KBM-7 (cell line): ENCODE data around the gene GCNT2.
"Not testable (repeated sequence)": the region's sequence is repeated elsewhere in the genome, so short reads cannot be mapped to it uniquely, and the experiment has no call there.

Source experiments
- DNase-seq: peaks from one replicate; pipeline ENCODE4 v3.0.0-alpha.2; 2015
- in situ Hi-C: fragments of 300-500 bp; cut with MboI; formaldehyde crosslinking; loops from 2 replicates; pipeline ENCODE4 v1.14.3; 2020; ENCODE audit warnings: low sequenced_read_pairs, low pct_unique_long_range_greater_than_20kb, mixed read lengths

GCNT2 gene

DNA sequence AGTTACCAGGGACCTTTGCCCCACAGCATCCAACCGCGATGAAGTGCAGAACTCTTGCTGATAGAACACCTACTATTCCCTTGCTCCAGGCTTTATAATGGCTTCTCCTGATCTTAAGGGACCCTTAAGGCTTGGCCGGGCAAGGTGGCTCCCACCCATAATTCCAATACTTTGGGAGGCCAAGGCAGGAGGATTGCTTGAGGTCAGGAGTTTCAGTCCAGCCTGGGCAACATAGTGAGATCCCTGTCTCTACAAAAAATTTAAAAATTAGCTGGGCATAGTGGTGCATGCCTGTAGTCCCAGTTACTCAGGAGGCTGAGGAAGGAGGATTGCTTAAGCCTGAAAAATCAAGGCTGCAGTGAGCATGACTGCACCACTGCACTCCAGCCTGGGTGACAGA lies 68.8 kb downstream of the GCNT2 start:
- DNase-seq, result no peak
- in situ Hi-C loops, result no loop called here

DNA sequence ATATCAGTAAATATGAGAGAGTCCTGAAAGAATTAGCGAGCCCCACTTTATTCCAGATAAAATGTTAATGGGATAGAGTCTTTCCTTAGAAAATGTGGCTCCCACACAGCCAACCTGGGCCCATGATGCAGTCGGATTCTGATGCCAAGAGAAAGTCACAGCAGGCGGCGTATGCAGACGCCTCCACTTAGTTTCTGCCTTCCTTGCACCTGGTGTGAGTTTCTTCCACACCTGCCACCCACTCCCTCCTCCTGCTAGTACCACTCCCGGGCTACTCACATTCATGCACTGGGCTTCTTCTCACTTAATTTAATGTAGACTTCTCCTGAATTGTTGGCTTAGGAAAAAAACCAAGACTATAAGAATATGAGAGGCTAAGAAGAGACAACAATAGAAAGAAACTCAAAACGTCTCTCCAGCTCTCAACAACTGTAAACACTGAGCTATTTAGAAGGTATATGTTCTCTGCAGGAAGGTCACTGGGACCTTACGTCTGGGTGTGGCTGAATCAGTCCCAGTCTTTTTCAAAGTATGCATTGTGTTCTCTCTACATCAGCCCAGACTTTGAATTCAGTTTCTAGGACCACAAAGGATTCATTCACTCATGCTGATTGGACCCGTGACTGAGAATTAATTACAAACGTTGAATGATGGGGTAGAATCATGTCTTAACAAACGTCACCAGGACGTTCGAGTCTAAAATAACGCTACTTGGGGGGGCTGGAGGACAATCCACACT lies 70.4 kb downstream of the GCNT2 start:
- in situ Hi-C loops, result no loop called here
- DNase-seq, result no peak

DNA sequence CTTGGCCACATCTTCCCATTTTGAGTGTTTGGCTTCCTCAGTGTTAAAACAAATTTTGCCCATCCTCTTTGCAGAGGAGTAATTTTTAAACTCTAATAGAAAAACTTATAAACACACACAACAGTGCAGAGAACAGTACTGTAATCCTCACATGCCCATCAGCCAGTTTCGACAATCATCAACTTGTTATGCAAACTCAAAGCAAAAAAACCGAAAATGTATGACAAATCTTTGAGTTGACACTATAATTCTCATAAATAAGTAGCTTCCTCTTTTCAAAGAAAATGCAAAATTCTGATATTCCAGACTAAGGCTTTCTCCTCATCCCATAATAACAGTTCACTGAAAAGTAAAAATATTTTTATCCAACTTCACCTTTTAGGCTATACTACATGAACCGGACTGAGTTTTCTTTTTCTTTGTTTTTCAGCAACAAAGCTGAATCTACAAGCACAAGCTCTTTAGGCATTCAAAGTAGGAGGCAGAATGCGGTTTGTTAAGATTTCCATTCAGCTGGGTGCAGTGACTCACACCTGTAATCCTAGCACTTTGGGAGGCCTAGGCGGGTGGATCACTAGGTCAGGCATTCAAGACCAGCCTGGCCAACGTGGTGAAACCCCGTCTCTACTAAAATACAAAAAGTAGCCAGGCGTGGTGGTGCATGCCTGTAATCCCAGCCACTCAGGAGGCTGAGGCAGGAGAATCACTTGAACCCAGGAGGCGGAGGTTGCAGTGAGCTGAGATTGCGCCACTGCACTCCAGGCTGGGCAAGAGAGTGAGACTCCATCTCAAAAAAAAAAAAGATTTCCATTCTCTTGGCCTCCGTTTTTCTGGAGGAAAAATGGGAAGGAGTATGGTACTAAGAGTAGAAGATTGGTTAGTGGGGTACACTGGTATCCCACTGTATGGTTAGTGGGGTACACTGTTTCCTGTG lies 74.8 kb downstream of the GCNT2 start:
- DNase-seq, result peak; percentile 71
- in situ Hi-C loops, result no loop called here

DNA sequence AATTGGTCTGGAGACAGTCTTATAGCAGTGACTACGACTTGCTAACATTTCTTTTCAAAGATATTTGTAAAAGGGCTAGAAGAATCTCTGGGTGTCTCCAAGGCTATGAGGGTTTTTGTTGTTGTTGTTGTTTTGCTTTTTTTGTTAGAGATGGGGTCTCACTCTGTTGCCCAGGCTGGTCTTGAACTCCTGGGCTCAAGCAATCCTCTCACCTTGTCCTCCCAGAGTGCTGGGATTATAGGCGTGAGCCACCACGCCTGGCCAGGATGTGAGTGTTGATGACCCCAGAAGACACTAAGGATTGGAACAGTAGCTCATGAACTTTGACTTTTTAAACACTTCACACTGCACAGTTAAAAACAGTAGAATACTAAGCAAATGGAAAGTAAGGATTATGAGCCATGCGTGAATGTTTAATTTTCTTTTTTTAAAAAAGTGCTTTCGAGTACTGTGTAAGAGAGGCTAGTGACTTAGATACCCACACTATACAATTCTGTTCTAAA lies 76.4 kb downstream of the GCNT2 start:
- DNase-seq, result no peak
- in situ Hi-C loops, result no loop called here

DNA sequence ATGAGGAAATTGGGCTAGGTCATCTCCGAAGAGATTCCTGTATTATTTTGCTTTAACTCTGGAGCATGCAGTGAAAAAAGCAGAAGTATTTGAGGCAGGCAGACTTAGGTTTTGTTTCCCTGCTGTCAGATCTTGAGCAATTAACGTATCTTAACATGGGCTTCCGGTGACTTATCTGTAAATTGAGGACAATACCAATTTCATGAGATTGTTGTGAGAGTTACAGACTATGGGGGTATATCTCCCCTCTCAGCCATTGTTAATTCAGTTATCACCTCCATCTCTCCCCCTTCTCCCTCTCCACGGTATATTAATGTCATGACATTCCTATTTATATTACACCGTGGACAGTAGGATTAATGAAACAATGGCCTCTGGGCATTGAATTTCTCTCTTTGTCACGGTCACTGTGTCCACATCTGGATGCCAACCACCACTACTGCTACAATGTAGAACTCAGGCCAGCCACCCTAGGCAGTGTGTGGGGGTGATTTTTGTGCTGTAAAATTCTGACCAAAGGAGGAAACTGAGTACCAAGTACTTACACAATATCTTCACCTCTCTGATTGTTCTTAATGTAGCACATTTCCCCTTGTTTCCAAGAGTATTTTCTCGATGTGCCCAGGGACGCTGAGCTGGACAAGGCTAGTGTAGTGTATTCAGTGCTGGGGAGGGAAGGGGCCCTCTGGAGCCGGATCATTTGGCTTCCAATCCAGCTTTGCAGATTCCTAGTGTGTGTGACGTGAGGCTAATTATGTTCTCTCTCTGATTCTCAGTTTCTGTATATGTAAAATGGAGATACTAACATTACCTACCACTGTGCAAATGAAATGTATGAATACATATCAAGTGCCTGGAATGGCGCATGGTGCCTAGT lies 77.2 kb downstream of the GCNT2 start:
- DNase-seq, result peak; percentile 87
- in situ Hi-C loops, result no loop called here

DNA sequence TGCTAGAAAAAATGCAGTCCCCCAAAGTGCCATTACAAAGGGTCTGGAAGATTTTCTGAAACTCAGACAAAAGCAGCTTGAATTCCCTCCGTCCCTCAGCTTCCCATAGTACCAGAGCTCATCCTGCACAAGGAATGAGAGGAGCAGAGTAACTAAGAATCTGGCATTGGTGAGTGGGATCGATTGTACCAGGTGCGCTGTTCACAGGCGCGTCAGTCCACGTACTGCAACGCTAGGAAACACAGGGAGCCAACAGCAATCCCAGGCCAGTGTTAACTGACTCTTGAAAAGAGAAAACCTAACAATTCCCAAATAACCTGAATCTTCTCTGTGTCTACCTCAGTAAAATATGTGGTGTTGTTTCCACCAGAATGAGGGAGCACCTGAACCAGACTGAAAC lies 77.9 kb downstream of the GCNT2 start:
- in situ Hi-C loops, result no loop called here
- DNase-seq, result no peak

DNA sequence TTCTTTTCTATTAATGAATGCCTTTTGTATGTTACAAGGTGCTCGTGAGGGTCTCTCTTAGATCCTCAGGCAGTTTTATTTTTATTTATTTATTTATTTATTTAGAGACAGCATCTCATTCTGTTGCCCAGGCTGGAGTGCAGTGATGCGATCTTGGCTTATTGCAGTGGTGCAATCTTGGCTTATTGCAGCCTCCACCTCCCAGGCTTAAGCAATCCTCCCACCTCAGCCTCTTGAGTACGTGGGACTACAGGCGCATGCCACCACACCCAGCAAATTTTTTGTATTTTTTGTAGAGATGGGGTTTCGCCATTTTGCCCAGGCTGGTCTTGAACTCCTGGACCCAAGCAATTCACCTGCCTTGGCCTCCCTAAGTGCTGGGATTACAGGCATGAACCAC lies 79.5 kb downstream of the GCNT2 start:
- DNase-seq, in situ Hi-C loops: not testable (repeated sequence)

DNA sequence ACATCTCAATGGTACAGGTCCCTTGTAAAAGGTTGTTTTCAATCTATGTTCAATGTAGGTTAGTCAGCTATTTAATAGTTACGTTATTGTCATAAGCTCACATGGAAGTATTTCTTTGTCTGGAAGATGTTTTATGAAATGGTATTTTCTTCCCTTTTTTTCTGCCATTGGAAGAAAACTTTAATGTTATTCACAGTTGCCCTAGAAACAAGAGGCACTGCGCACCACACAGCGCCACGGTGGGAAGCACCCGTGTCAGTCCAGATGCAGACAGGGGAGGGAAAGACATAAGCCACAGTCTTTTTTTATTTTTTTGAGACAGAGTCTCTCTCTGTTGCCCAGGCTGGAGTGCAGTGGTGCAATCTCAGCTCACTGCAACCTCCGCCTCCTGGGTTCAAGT lies 82.1 kb downstream of the GCNT2 start:
- no peak for DNase-seq
- in situ Hi-C loops, result no loop called here

DNA sequence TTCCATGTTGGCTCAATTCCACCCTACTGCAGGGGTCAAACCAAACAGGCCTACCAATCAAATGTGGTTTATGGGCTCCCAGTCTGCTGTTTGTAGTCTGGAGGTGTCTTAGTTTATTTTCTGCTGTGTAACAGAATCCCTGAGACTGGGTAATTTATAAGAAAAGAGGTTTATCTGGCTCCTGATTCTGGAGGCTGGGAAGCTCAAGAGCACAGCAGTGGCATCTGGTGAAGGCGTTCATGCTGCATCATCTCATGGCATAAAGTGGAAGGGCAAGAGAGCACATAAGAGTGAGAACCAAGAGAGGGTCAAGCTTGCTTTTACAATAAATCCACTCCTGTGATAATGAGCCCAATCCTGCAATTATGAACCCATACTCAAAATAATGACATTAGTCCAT lies 87.9 kb downstream of the GCNT2 start:
- DNase-seq, result no peak
- in situ Hi-C loops, result no loop called here

DNA sequence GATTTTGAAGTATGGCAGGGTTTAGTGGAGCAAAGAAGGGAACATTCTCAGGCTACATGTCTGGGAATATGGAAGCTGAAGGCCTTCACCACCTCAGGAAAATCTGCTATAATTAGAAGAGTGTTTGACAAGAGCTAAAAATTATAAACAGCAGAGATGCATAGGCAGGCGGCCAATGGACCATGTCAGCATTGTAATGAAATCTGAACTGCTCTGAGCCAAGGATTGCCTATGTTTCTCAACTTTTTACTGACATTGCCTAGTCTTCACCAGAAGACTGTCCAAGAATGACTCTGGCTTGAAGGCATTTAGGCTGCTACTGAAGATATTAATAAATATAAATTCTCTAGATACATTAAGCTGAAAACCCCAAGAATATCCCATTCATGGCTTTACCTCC lies 89.1 kb downstream of the GCNT2 start:
- in situ Hi-C loops, result no loop called here

DNA sequence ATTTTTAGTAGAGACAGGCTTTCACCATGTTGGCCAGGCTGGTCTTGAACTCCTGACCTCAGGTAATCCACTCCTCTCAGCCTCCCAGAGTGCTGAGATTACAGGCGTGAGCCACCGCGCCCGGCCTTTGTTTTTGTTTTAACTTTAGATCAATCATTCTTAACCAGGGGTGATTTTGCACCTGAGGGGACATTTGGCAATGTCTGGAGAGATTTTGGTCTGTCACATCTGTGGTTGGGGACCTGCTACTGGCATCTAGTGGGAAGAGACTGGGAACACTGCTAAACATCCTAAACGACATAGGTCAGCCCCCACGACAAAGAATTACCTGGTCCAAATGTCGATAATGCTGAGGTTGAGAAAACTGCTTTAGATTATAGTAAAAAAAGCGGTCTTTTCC lies 91.0 kb downstream of the GCNT2 start:
- in situ Hi-C loops, result no loop called here
- no peak for DNase-seq

More for the DNA sequence above, 89.1 kb downstream of the GCNT2 start:
- no peak for DNase-seq

DNA sequence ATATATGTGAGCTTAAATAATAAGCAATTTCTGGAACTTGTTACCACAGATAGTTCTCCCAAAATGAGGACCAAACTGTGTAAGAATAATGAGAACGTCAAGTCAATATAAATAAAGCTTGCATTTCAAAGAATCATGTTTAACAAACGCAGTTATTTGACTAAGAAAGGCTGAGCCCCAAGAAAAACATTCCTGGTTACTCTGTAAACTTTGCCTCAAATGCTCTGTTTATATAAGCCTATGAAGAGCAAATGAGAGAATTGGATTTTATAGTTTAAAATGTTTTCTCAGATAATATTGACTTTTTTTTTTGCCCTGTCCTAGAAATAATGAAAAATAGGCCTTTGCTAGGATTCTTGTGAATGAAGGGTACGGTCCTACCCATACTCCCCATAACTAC lies 91.9 kb downstream of the GCNT2 start:
- no peak for DNase-seq
- in situ Hi-C loops, result no loop called here

DNA sequence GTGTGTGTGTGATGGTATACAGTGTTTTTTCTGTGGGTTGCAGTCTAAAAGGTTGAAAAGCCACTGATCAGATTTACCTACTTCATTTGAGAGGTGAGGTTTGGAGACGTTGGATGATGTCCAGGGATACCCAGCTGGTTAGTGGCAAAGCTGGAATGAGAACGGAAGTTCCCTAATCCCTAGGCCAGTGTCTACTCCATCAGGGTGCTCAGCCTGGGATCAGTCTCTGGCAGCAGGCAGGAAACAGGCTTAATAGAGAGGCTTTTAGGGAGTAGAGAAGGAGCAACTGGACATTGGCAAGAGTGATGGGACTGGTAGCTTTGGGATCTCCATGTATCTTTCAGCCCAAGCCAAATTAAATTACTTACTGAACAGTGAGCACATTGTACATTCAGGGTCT lies 92.6 kb downstream of the GCNT2 start:
- DNase-seq, result no peak
- in situ Hi-C loops, result no loop called here

DNA sequence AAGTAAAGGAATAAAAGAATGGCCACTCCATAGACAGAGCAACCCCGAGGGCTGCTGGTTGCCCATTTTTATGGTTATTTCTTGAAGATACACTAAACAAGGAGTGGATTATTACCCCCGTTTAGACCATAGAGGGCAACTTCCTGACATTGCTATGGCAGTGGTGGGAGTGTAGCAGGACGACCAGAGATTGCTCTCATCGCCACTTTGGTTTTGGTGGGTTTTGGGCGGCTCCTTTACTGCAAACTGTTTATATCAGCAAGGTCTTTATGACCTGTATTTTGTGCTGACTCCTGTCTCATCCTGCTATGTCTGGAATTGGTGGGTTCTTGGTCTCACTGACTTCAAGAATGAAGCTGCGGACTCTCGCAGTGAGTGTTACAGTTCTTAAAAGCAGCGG lies 94.5 kb downstream of the GCNT2 start:
- DNase-seq, result no peak
- in situ Hi-C loops, result no loop called here

DNA sequence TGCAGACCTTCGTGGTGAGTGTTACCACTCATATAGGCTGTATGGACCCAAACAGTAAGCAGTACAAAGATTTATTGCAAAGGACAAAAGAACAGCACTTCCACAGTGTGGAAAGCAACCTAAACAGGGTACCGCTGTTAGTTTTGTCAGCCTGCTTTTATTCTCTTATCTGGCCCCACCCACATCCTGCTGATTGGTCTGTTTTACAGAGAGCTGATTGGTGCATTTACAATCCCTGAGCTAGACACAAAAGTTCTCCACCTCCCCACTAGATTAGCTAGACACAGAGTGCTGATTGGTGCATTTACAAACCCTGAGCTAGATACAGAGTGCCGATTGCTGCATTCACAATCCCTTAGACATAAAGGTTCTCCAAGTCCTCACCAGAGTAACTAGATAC lies 95.1 kb downstream of the GCNT2 start:
- in situ Hi-C loops, DNase-seq: not testable (repeated sequence)

DNA sequence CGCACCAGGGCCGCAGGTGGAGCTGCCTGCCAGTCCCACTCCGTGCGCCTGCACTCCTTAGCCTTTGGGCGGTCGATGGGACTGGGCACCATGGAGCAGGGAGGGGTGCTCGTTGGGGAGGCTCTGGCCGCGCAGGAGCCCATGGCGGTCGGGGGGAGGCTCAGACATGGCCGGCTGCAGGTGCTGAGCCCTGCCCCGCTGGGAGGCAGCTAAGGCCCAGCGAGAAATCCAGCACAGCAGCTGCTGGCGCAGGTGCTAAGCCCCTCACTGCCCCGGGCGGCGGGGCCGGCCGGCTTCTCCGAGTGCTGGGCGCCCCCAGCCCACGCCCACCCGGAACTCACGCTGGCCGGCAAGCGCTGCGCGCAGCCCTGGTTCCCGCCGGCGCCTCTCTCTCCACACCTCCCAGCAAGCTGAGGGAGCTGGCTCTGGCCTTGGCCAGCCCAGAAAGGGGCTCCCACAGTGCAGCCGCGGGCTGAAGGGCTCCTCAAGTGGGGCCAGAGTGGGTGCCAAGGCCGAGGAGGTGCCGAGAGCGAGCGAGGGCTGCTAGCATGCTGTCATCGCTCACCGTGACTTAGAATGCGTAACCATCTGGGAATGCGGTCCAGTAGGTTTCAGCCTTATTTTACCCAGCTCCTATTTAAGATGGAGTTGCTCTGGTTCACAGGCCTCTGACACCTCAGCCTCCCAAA lies 96.0 kb downstream of the GCNT2 start:
- in situ Hi-C loops, result no loop called here
- no peak for DNase-seq

DNA sequence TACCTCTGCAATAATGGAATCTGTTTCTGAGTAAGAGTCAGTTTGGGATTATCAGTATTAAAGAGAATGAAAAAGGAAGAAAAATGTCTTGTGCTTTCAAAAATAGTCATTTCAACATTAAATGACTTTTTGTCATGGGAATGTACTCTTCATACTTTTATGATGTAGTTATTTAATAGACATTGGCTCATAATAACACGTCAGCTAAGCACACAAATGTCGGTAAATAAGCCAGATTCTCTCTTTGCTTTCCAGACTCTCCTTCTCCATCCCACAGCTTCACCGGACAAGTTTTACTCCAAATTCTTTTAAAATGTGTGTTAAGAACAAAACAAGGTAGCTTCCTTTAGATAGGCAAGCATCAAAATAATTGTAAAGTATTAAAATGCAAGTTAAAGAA lies 97.3 kb downstream of the GCNT2 start:
- in situ Hi-C loops, result no loop called here
- no peak for DNase-seq

DNA sequence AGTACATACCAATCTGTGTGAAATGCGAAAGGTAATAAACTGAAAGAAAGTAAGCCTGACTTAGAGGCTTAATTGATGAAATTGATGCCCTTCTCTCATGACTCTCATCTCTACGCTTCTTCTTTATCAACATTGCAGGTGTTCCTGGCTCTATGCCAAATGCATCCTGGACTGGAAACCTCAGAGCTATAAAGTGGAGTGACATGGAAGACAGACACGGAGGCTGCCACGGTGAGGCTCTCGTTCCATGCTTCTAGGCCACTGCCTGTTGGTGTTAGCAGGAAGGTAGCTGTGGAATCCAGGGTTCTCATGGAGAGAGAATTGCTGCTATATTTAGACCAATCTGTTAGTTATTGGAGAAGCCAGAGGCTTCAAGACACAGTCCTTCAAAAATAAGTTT lies 100.1 kb downstream of the GCNT2 start:
- no peak for DNase-seq
- in situ Hi-C loops, result no loop called here

DNA sequence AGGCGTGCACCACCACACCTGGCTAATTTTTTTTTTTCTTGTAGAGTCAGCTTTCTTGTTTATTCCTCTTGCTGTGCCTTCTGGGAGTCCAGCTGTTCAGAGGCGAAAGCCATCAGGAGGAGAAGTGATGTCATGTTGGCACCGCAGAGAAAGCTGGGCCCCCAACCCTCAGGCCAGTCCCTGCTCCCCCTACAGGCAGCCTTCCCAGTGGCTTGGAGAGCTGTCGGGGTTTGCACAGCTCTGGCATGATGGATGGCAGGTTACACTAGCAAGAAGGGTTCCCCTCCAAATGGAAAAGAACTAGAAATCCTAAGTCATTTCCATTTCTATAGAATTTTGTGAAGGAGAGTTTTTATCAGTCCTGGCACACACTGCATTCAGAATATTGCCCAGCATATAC lies 100.7 kb downstream of the GCNT2 start:
- in situ Hi-C loops, result no loop called here

More for the DNA sequence above, 100.7 kb downstream of the GCNT2 start:
- no peak for DNase-seq
